ENCODE measurements around the gene SLC25A29. TPM values are rescaled to one million over a fixed set of nuclear protein-coding genes. Genes with fewer than 3 reads are reported as not detected.
A peak's percentile ranks its signal among the peaks of the same experiment; 100 is the strongest.

SLC25A29 gene
- polyA plus RNA-seq, 1 donor (not counting 4 experiments of a cell fraction or from before 2014, with no cell fraction given), result 16.3 TPM

GRCh38 chr14:100307766-100308426, 1.7 kb upstream of the SLC25A29 start:
- Histone ChIP-seq H3K4me2 (ENCODE audit: control insufficient read depth, extremely low read depth, insufficient read depth, low read depth, low read length) (peak overlapping the region; percentile 92), H3K36me3 (ENCODE audit: control insufficient read depth in 2 of 2, extremely low read depth in 1 of 2, insufficient read depth in 2 of 2, low read length in 2 of 2) (no peaks in the 10 kb centered on the region), H3K4me1 (ENCODE audit: control insufficient read depth, extremely low read depth, insufficient read depth, low read length) (peaks cover 11% of the 10 kb centered on the region), H4K20me1 (ENCODE audit: control insufficient read depth, extremely low read depth, insufficient read depth, low read length) (no peaks in the 10 kb centered on the region), H2AFZ (ENCODE audit: control insufficient read depth, low read length) (no peak overlapping the region), H3K27me3 (ENCODE audit: control insufficient read depth, extremely low read depth, insufficient read depth, low read length) (no peaks in the 10 kb centered on the region), H3K9me3 (ENCODE audit: control insufficient read depth, low read depth, low read length) (no peaks in the 10 kb centered on the region), H3K79me2 (ENCODE audit: control insufficient read depth, insufficient read depth, low read length) (peaks cover 8% of the 10 kb centered on the region), H3K4me3 (ENCODE audit: control insufficient read depth in 2 of 3, extremely low read depth in 1 of 3, insufficient read depth in 2 of 3, low read depth in 1 of 3, low read length in 3 of 3) (no peak overlapping the region), H3K27ac (ENCODE audit: control insufficient read depth, insufficient read depth, low read length) (no peak overlapping the region), H3K9me1 (ENCODE audit: control insufficient read depth, extremely low read depth, insufficient read depth, low read length) (no peaks in the 10 kb centered on the region), H3K9ac (ENCODE audit: control insufficient read depth, extremely low read depth, insufficient read depth, low read length) (no peak overlapping the region)
- TF ChIP-seq, protein P1, sequence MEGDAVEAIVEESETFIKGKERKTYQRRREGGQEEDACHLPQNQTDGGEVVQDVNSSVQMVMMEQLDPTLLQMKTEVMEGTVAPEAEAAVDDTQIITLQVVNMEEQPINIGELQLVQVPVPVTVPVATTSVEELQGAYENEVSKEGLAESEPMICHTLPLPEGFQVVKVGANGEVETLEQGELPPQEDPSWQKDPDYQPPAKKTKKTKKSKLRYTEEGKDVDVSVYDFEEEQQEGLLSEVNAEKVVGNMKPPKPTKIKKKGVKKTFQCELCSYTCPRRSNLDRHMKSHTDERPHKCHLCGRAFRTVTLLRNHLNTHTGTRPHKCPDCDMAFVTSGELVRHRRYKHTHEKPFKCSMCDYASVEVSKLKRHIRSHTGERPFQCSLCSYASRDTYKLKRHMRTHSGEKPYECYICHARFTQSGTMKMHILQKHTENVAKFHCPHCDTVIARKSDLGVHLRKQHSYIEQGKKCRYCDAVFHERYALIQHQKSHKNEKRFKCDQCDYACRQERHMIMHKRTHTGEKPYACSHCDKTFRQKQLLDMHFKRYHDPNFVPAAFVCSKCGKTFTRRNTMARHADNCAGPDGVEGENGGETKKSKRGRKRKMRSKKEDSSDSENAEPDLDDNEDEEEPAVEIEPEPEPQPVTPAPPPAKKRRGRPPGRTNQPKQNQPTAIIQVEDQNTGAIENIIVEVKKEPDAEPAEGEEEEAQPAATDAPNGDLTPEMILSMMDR (optimal IDR thresholded peaks at IDR 0.05 in 1 of 3, IDR thresholded peaks at IDR 0.05 in 1 of 3, conservative IDR thresholded peaks at IDR 0.05 in 1 of 3; ENCODE audit: extremely low read depth in 1 of 3, insufficient read depth in 2 of 3, low read length in 3 of 3), result peak in 2 of 3 experiments; percentile 9 to 40
- TF ChIP-seq EZH2 (IDR thresholded peaks at IDR 0.05; ENCODE audit: low read length), result no peak
- FAIRE-seq, result no peak
- dilution Hi-C loops (cut with MboI; ENCODE audit: extremely low pct_ligation_motif_present, low sequenced_read_pairs), result no loop called here
- no peak for DNase-seq (ENCODE audit: low read depth, low spot score)

DNA sequence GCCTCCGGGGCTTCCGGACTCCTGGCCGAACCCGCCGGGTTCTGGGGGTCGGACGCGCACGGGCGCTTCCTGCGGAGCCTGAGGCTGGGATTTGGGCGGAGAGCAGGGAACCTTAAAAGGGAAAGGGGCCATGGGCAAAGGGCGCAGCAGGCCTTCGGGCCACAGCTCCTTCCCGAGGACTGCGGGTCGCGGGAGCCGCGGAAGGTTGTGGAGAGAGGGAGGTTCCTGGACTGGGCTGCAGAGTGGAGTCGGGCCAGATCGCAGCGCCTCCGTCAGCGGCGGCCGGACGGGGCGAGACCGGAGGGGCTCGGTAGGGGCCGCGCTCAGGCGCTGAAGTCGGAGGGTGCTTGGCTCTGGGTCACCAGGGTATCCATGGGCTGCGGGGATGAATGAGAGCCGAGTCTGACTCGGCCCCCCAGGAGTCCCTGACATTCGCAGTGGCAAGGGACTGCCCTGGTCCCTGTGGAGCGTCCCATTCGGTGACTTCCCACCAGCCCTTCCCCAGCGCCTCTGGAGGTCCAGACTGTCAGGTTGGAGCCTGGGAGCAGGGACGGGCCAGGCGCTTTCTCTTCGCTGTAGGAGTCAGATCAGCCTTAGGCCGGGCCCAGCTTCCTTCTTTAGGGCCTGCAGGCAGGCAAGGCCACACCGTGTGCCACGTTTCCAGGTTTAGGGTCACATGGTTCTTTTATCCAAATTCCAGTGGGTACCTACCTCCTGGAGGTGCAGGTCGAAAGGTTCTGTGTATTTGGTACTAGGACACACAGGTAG, 938 bp upstream of the SLC25A29 start:
- H2AFZ ChIP-seq (ENCODE audit: control insufficient read depth, low read length), result peak overlapping the region; percentile 71
- H3K4me1 ChIP-seq (ENCODE audit: control insufficient read depth, extremely low read depth, insufficient read depth, low read length), result peaks cover 11% of the 10 kb centered on the region
- no peak for DNase-seq (ENCODE audit: low read depth, low spot score)

More for the DNA sequence above, 938 bp upstream of the SLC25A29 start:
- Histone ChIP-seq H3K36me3 (ENCODE audit: control insufficient read depth in 2 of 2, extremely low read depth in 1 of 2, insufficient read depth in 2 of 2, low read length in 2 of 2) (no peaks in the 10 kb centered on the region), H3K9me3 (ENCODE audit: control insufficient read depth, low read depth, low read length) (no peaks in the 10 kb centered on the region), H3K4me2 (ENCODE audit: control insufficient read depth, extremely low read depth, insufficient read depth, low read depth, low read length) (peak overlapping the region; percentile 92), H4K20me1 (ENCODE audit: control insufficient read depth, extremely low read depth, insufficient read depth, low read length) (no peaks in the 10 kb centered on the region), H3K4me3 (ENCODE audit: control insufficient read depth in 2 of 3, extremely low read depth in 1 of 3, insufficient read depth in 2 of 3, low read depth in 1 of 3, low read length in 3 of 3) (peak overlapping the region; percentile 65 to 75 (median 69)), H3K27ac (ENCODE audit: control insufficient read depth, insufficient read depth, low read length) (no peak overlapping the region), H3K9ac (ENCODE audit: control insufficient read depth, extremely low read depth, insufficient read depth, low read length) (peak overlapping the region; percentile 68), H3K79me2 (ENCODE audit: control insufficient read depth, insufficient read depth, low read length) (peaks cover 8% of the 10 kb centered on the region), H3K27me3 (ENCODE audit: control insufficient read depth, extremely low read depth, insufficient read depth, low read length) (no peaks in the 10 kb centered on the region), H3K9me1 (ENCODE audit: control insufficient read depth, extremely low read depth, insufficient read depth, low read length) (no peaks in the 10 kb centered on the region)
- dilution Hi-C loops (cut with MboI; ENCODE audit: extremely low pct_ligation_motif_present, low sequenced_read_pairs), result no loop called here
- TF ChIP-seq, protein P1 (optimal IDR thresholded peaks at IDR 0.05 in 1 of 3, IDR thresholded peaks at IDR 0.05 in 1 of 3, conservative IDR thresholded peaks at IDR 0.05 in 1 of 3; ENCODE audit: extremely low read depth in 1 of 3, insufficient read depth in 2 of 3, low read length in 3 of 3), result no peak
- no peak for TF ChIP-seq EZH2 (IDR thresholded peaks at IDR 0.05; ENCODE audit: low read length)
- FAIRE-seq, result no peak
